Esophagus squamous epithelium (tissue), 5 donors: ENCODE data around the gene KDM4C. TPM values are rescaled to one million over a fixed set of nuclear protein-coding genes. Genes with fewer than 3 reads are reported as not detected.
A peak's percentile ranks its signal among the peaks of the same experiment; 100 is the strongest.

Experiments used
- DNase-seq: peaks from one replicate; lab custom pipeline; 2025; lab: John Stamatoyannopoulos, UW
- H3K27ac ChIP-seq, 4 donors: fragments of 200-600 bp; sonication (generic); one replicate each; pipeline ENCODE4 v1.5.1; 2016 to 2019; ENCODE audit warnings: mild to moderate bottlenecking in 1 of 4
- H3K27me3 ChIP-seq, 4 donors: fragments of 200-600 bp; sonication (generic); 1 replicate in 3 of 4; 2 replicates in 1 of 4; pipeline versions ENCODE4 v1.5.1 to v1.6.0; 2017 to 2021; ENCODE audit warnings: antibody characterized with exemption in 1 of 4
- H3K36me3 ChIP-seq, 3 donors: fragments of 200-600 bp; sonication (generic); one replicate each; pipeline ENCODE4 v1.5.1; 2016 to 2019
- H3K4me1 ChIP-seq, 3 donors: fragments of 200-600 bp; sonication (generic); one replicate each; pipeline ENCODE4 v1.5.1; 2017 to 2019
- H3K4me3 ChIP-seq, 4 donors: fragments of 200-600 bp; sonication (generic); 1 replicate in 3 of 4; 2 replicates in 1 of 4; pipeline ENCODE4 v1.5.1; 2016 to 2019; ENCODE audit warnings: mild to moderate bottlenecking in 2 of 4, moderate library complexity in 1 of 4
- H3K9me3 ChIP-seq, 3 donors: fragments of 200-600 bp; sonication (generic); one replicate each; pipeline ENCODE4 v1.5.1; 2016 to 2019
- POLR2A ChIP-seq, 4 donors: fragments of 450-650 bp; IDR thresholded peaks; one replicate each; pipeline ENCODE4 v1.6.1; 2017; ENCODE audit warnings: antibody characterized with exemption in 4 of 4, mild to moderate bottlenecking in 4 of 4, moderate library complexity in 3 of 4
- WGBS, 2 donors: methylation state at CpG; one replicate each; pipeline ENCODE4 v1.1.5; 2018; 5-methylcytosine and 5-hydroxymethylcytosine counted together
- intact Hi-C: fragments of 100-400 bp; cut with DNase I; formaldehyde crosslinking; loops from one replicate; pipeline ENCODE4 v1.15.0; 2022
- total RNA-seq, 4 donors: library from RNA; depleted of rRNA; stranded (reverse); fragments of >200 nt; gene quantifications; one replicate each; pipeline ENCODE4 v1.1.0, GENCODE V29; 2016
- TF ChIP-seq, protein P1 (sequence below), 6 experiments: fragments of 450-650 bp in 4 of 6; fragments of 200-600 bp in 2 of 6; sonication (generic) in 2 of 6; IDR thresholded peaks; one replicate each; pipeline ENCODE4 v1.5.1; 2016 to 2019; ENCODE audit warnings: antibody characterized with exemption in 6 of 6, mild to moderate bottlenecking in 4 of 6, moderate library complexity in 4 of 6
- donor health status: DM: yes; HTN: yes; CAD: no.

KDM4C gene
- total RNA-seq, 4 donors from 2014 or later, result 12.5 to 43.9 (median 22.9) TPM

DNA sequence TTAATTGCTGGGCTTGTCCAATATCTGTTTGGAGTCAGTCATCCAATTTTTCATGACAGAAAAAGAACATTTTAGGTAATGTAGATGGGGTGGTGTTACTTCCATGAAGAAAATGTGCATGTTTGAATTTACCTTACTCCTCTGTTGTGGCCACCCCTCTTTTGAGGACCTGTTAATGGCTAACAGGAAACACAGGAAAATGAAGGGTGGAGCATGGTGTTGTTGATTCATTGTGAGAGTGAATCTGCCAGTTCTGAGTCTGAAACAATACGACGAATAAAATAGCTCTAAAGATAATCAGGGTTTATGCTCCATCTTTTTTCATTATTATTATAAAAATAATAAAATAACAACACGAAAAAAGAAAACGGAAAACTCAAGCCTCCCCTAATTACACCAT lies 335.3 kb downstream of the KDM4C start:
- H3K36me3 ChIP-seq, result peaks cover 0 to 14% (median 0%) of the 10 kb centered on the region in 3 donors
- H3K27ac ChIP-seq, result no peak overlapping the region
- no peaks in the 10 kb centered on the region for H3K27me3 ChIP-seq
- DNase-seq, result no peak
- H3K4me1 ChIP-seq, result peaks cover 0 to 12% (median 5%) of the 10 kb centered on the region in 3 donors
- intact Hi-C loops, result no loop called here
- 87% methylated on average over 4 of the region's 4 CpGs for WGBS, 2 donors
- no peaks in the 10 kb centered on the region for H3K9me3 ChIP-seq
- TF ChIP-seq, protein P1, sequence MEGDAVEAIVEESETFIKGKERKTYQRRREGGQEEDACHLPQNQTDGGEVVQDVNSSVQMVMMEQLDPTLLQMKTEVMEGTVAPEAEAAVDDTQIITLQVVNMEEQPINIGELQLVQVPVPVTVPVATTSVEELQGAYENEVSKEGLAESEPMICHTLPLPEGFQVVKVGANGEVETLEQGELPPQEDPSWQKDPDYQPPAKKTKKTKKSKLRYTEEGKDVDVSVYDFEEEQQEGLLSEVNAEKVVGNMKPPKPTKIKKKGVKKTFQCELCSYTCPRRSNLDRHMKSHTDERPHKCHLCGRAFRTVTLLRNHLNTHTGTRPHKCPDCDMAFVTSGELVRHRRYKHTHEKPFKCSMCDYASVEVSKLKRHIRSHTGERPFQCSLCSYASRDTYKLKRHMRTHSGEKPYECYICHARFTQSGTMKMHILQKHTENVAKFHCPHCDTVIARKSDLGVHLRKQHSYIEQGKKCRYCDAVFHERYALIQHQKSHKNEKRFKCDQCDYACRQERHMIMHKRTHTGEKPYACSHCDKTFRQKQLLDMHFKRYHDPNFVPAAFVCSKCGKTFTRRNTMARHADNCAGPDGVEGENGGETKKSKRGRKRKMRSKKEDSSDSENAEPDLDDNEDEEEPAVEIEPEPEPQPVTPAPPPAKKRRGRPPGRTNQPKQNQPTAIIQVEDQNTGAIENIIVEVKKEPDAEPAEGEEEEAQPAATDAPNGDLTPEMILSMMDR (IDR thresholded peaks at IDR 0.05), result no peak
- no peak for TF ChIP-seq POLR2A (IDR thresholded peaks at IDR 0.05)
- no peak overlapping the region for H3K4me3 ChIP-seq

GRCh38 chr9:7094052-7094451 lies 336.3 kb downstream of the KDM4C start:
- no peak overlapping the region for H3K4me3 ChIP-seq

GRCh38 chr9:7094576-7094975 lies 336.8 kb downstream of the KDM4C start:
- peaks cover 0 to 17% (median 0%) of the 10 kb centered on the region in 3 donors for H3K36me3 ChIP-seq
- DNase-seq, result no peak
- TF ChIP-seq, protein P1 (IDR thresholded peaks at IDR 0.05), result no peak
- no peak for TF ChIP-seq POLR2A (IDR thresholded peaks at IDR 0.05)
- no peaks in the 10 kb centered on the region for H3K27me3 ChIP-seq
- no peak overlapping the region for H3K27ac ChIP-seq
- WGBS, 2 donors, result 88 to 100% methylated on average over 2 to 3 of the region's 3 CpGs
- intact Hi-C loops, result no loop called here
- H3K9me3 ChIP-seq, result no peaks in the 10 kb centered on the region
- H3K4me1 ChIP-seq, result peaks cover 0 to 21% (median 5%) of the 10 kb centered on the region in 3 donors
- no peak overlapping the region for H3K4me3 ChIP-seq

More at GRCh38 chr9:7094052-7094451, 336.3 kb downstream of the KDM4C start:
- peaks cover 0 to 13% (median 0%) of the 10 kb centered on the region in 3 donors for H3K36me3 ChIP-seq
- no peaks in the 10 kb centered on the region for H3K9me3 ChIP-seq
- WGBS, 2 donors, result 81 to 82% methylated on average over 2 of the region's 2 CpGs
- H3K27me3 ChIP-seq, result no peaks in the 10 kb centered on the region
- no peak overlapping the region for H3K27ac ChIP-seq
- TF ChIP-seq POLR2A (IDR thresholded peaks at IDR 0.05), result no peak
- TF ChIP-seq, protein P1 (IDR thresholded peaks at IDR 0.05), result peak in 2 of 6 experiments; percentile 21 to 30
- peaks cover 0 to 21% (median 5%) of the 10 kb centered on the region in 3 donors for H3K4me1 ChIP-seq
- no peak for DNase-seq
- intact Hi-C loops, result no loop called here

- DNase-seq, result no peak
- intact Hi-C loops, result no loop called here
- 51 to 71% methylated on average over 3 of the region's 3 CpGs for WGBS, 2 donors
Observed at GRCh38 chr9:7095058-7095457, 337.3 kb downstream of the KDM4C start.

DNA sequence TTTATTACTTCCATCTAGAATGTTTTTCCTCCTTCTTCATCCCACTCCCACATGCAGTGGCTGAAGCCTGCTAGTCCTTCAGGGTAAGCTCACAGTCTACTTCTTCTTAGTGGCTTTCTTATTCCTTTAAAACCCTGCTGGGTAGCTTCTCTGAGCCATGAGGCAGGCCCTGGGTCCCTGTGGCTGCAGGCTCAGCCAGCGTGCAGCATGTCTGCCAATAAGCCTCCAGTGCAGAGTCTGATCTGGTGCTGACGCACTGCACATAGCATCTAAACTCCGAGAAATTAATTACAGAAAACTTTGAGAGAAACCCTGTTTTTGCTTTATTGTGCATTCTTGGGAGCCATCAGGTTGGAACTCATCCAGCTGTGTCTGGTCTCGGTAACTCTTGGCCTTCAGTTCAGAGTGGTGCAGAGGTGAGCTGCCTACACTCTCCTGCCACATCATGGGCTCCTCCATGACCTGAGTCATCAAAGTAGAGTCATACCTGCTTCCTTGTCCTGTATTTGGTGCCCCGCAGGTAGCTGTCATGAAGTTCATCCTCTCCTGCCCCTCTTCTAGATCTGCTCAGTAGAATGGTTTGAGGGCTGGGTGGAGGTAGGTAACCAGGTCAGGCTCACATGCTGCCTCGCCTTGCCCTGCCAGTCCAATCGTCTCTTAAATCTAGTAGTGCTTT lies 339.4 kb downstream of the KDM4C start:
- no peak overlapping the region for H3K4me3 ChIP-seq
- no peak overlapping the region for H3K27ac ChIP-seq
- H3K27me3 ChIP-seq, result no peaks in the 10 kb centered on the region
- peaks cover 0 to 30% (median 5%) of the 10 kb centered on the region in 3 donors for H3K4me1 ChIP-seq
- TF ChIP-seq, protein P1 (IDR thresholded peaks at IDR 0.05), result no peak
- no peak for TF ChIP-seq POLR2A (IDR thresholded peaks at IDR 0.05)
- no peaks in the 10 kb centered on the region for H3K9me3 ChIP-seq
- WGBS, 2 donors, result 78 to 79% methylated on average over 6 to 7 of the region's 7 CpGs
- H3K36me3 ChIP-seq, result peaks cover 0 to 15% (median 0%) of the 10 kb centered on the region in 3 donors
- intact Hi-C loops, result no loop called here
- no peak for DNase-seq

More at GRCh38 chr9:7095058-7095457, 337.3 kb downstream of the KDM4C start:
- H3K4me3 ChIP-seq, result no peak overlapping the region
- no peak overlapping the region for H3K27ac ChIP-seq
- H3K4me1 ChIP-seq, result peaks cover 0 to 21% (median 5%) of the 10 kb centered on the region in 3 donors
- TF ChIP-seq, protein P1 (IDR thresholded peaks at IDR 0.05), result no peak
- no peak for TF ChIP-seq POLR2A (IDR thresholded peaks at IDR 0.05)
- no peaks in the 10 kb centered on the region for H3K9me3 ChIP-seq
- peaks cover 0 to 17% (median 0%) of the 10 kb centered on the region in 3 donors for H3K36me3 ChIP-seq
- H3K27me3 ChIP-seq, result no peaks in the 10 kb centered on the region
